A549 treated with ZK216348 at 1 μM for 4 hours (cell line): ENCODE measurements around the gene WIPF1. TPM values are rescaled to one million over a fixed set of nuclear protein-coding genes. Genes with fewer than 3 reads are reported as not detected.

ENCODE experiments used
- total RNA-seq: library from RNA; stranded (reverse); fragments of 200-300 nt; extraction: Qiagen RNA extraction; gene quantifications from 5 replicates; pipeline ENCODE4 v1.2.3, GENCODE V29; 2022; ENCODE audit warnings: low read depth

Gene WIPF1, protein sequence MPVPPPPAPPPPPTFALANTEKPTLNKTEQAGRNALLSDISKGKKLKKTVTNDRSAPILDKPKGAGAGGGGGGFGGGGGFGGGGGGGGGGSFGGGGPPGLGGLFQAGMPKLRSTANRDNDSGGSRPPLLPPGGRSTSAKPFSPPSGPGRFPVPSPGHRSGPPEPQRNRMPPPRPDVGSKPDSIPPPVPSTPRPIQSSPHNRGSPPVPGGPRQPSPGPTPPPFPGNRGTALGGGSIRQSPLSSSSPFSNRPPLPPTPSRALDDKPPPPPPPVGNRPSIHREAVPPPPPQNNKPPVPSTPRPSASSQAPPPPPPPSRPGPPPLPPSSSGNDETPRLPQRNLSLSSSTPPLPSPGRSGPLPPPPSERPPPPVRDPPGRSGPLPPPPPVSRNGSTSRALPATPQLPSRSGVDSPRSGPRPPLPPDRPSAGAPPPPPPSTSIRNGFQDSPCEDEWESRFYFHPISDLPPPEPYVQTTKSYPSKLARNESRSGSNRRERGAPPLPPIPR
- total RNA-seq = 14.0 to 29.4 TPM (median 23.3 TPM) in 5 replicates

DNA sequence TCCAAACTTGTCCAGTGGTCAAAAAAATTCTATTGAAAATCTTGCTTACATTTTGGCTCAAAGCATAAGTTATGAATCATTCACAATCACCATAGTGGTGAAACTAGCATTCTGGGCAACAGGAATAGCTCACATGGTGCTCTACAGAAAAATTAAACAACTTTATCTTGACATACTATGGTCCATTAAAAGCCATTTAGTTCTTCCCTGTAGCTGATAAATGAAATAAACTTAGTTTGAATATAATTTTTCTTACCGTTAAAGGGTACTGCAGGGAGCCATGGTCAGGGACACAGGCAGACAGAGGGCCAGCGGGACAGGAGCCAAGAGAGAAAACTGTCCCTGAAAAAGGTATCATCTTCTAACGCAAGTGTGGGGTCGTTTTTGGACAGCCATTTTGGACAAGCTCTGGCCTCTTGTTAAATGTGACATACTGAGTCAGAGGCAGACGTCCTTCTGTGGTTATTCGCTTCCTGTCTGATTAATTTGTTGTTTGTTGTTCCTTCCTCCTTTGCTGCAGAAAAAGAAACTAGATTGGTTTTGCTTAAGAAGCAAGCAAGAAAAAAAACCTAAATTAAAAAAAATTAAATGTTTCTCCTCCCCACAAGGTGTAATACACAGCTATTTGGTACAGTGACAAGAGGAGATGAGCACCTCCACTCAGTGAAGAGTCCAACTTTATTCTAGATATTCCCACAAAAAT is at the start of gene WIPF1:
TSS of gene WIPF1 (minus strand) at position 460 of the 703 bp plus-strand sequence. CDS start 12,231 bp downstream, outside the sequence.

Other genes with a start within 250 kb of the WIPF1 start
- 11.6 to 20.1 TPM (median 15.3 TPM) in 5 replicates for gene SCRN3, start 202.1 kb downstream of the WIPF1 start, total RNA-seq
- gene GPR155, start 110.8 kb downstream of the WIPF1 start, total RNA-seq = 0.09 to 1.1 TPM (median 0.39 TPM) in 5 replicates
- not detected in 5 replicates for gene CHRNA1, start 166.7 kb upstream of the WIPF1 start, total RNA-seq